Measurements from ENCODE around the gene SGMS1.
"Not testable (repeated sequence)": the region's sequence is repeated elsewhere in the genome, so short reads cannot be mapped to it uniquely, and the experiment has no call there.

SGMS1 gene

DNA sequence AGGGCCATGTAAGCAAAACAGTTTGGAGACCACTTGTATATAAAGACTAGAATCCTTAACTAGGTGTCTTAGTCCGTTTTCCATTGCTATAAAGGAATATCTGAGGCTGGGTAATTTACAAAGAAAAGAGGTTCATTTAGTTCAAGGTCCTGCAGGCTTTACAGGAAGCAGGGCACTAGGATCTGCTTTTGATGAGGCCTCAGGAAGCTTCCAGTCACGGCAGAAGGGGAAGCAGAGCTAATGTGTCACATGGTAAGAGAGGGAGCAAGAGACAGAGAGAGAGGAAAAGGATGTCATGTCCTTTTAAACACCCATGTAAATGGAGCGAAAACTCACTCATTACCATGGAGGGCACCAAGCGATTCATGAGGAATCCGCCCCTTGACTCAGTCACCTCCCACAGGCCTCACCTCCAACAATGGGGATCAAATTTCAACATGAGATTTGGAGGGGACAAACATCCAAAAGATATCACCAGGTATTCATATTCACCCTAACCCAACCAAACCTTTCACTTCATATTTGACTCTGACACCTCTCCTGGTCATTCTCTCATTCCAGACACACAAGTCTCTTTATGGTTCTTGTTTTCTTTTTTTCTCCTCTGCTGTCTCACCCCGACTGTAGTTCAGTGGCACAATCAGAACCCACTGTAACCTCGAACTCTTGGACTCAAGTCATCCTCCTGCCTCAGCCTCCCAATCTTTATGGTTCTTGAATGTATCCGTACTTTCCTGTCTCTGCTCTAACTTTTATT is 342.4 kb downstream of the SGMS1 start:
- DNase-seq: no peak

DNA sequence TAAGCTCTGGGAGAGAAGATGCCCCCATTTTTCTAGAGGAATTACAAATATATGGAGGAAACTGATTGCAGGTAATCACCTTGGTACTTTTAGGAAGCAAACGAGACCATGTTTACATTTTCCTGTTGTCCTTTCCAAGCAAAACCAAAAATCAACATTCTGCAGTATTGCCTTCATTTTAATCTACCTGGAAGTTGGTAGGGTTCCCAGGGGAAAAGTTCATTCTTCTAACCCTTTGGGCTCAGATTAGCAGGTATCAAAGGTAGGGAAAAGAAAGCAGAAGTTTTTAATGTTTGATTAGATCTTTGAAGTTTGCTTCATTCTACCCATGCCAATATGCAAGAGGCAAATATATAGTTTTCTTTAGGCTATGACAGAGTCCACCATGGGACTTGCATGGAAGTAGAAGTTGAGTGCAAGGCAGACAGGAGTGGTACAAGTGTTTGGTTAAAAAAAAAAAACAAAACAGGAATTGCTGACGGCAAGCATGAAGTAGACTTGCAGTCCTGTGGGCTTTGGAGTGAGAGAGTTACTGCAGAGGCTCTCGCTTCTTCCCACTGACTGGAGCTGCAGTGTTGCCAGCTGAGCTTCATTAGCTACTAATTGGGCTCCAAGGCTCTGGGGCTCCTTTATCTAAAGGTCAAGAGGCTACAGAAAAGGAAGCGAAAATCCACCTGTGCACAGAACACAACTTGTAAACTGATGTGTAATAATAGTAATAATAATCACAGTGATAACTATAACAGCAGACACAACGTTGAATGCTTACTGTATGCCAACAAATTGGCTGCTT is 343.5 kb downstream of the SGMS1 start:
- DNase-seq: no peak

DNA sequence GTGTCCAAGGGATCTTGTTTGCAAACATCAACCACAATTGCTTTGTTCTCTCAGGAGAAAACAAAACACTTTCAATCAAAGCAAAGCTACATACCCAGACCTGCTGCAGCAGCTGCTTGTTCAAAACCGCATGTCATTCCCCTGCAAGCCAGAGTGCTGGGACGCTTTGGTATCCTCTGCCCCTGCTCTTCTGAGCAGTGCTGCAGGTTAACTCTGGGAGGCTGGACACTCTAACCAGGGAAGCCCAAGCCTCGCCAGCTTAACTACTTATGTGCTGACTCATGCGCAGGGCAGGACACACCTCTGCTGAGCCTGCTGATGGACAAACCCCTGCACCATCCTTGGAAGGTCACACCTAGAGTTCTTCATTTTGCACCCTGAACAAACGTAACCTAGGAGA is 344.3 kb downstream of the SGMS1 start:
- DNase-seq: no peak

DNA sequence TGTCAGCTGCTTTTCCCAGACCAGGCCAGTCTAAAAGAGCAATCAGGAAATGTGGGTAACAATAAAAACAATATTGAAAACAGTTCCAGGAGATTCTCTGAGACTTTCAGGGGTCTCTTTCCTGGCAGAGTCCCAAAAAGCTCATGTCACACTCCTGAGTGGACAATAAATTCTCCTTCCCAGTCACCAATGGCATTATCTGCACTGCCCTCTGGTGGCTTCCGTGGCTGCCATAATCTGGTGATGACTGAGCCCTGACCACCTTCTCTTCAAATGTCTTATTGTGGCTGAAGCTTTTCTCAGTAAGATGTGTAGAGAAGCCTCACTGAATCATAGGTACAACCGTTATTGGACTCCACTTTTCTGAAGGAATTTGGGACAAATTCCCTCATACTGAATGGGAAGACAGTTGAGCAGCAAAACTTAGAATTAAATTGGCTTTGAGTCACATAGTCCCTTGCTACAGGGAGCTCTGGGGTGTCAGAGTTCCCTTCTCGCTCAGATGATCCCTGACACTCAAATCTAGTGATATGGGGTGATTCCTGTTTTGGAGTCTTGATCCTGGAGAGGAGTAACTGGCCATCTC is 348.0 kb downstream of the SGMS1 start:
- no peak for DNase-seq

DNA sequence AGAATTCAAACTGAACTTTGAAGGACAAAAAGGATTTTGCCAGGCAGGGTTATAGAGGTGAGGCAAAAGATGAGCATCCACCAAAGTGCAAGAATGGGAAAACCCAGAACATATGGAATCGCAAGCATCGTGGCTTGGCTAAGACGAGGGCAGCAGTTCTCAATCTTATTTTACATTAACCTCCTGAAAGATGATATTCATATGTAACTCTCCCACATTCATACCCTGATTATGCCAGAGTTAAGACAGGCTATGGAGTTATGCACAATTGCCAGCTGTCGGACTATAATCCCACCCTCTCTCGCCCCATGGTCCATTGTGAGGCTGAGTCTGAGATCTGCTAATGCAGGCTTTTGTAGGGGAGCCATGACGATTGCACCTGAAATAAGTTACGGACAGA is 351.2 kb downstream of the SGMS1 start:
- DNase-seq: no peak

DNA sequence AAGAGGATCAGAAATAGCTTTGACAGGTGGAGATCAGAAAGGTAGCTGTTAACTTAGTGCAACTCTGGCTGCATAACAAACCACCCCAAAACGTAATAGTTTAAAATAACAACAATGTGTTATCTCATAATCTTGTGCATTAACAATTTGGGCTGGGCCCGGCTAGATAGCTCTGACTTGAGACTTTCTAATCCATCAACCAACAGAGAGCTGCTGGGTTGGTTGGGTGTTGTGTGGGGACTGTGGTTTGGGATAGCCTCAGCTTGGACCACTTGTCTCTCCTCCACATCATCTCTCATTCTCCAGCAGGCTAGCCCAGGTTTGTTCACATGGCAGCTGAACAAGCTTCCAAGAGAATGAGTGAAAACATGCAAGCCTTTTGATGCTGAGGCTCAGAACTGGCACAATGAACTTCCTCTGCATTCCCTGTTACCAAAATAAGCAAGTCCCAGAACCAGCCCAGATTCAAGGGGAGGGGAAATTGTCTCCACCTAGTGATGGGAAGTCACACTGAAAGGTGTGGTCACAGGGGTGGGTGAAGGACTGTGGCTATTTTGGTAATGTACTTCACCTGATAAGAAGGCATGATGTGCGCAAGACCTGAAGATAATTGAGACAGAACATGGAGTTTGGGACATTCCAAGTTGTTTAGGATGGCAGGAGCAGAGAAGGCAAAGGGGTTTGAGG is 352.0 kb downstream of the SGMS1 start:
- no peak for DNase-seq

DNA sequence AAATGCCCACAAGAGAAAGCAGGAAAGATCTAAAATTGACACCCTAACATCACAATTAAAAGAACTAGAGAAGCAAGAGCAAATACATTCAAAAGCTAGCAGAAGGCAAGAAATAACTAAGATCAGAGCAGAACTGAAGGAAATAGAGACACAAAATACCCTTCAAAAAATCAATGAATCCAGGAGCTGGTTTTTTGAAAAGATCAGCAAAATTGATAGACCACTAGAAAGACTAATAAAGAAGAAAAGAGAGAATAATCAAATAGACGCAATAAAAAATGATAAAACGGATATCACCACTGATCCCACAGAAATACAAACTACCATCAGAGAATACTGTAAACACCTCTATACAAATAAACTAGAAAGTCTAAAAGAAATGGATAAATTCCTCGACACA is 355.9 kb downstream of the SGMS1 start:
- DNase-seq: not testable (repeated sequence)

DNA sequence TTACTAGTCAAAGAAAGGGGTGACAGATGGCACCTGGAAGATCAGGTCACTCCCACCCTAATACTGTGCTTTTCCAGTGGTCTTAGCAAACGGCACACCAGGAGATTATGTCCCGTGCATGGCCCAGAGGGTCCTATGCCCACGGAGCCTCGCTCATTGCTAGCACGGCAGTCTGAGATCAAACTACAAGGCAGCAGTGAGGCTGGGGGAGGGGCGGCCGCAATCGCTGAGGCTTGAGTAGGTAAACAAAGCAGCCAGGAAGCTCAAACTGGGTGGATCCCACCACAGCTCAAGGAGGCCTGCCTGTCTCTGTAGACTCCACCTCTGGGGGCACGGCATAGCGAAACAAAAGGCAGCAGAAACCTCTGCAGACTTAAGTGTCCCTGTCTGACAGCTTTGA is 361.1 kb downstream of the SGMS1 start:
- DNase-seq: not testable (repeated sequence)

DNA sequence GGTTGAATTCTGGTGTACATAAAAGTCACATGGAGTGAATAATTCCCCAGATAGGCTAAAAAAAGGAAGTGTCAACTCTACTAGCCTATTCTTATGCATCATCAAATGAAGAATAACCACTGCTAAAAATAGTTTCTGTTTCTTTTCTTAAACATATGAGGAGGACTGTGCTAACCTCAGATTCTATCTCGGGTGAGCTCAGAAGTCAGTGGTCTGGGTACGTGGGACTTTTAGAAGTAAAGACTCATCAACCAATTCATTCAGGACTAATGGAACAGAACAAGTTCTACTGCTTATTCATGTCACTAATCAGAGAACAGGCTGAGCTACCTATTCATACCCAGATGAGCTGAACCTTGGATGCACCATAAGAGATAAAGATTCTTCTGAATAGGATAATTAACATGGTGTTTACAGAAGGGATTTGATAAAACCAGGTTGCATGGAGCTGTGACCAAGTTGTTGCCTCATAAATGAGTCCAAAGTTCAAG is 362.9 kb downstream of the SGMS1 start:
- DNase-seq: no peak
